ENCODE measurements around the gene NRIP2.

- TF ChIP-seq IKZF2 (IDR thresholded peaks at IDR 0.05) (no peak), USF1 (IDR thresholded peaks at IDR 0.05; ENCODE audit: borderline replicate concordance, extremely low read length, insufficient read depth, low read depth, low read length) (no peak), RCOR1 (conservative IDR thresholded peaks at IDR 0.05; ENCODE audit: low read depth, low read length) (no peak), BHLHE40 (IDR thresholded peaks at IDR 0.05; ENCODE audit: borderline replicate concordance in 1 of 2, low read depth in 2 of 2, low read length in 1 of 2) (no peak), RAD51 (IDR thresholded peaks at IDR 0.05) (no peak), CTCF (IDR thresholded peaks at IDR 0.05 in 2 of 3, conservative IDR thresholded peaks at IDR 0.05 in 1 of 3; ENCODE audit: control insufficient read depth in 2 of 3, extremely low read depth in 1 of 3, insufficient read depth in 1 of 3, low read depth in 3 of 3, low read length in 3 of 3) (no peak), POLR2A (IDR thresholded peaks at IDR 0.05; ENCODE audit: low read depth, low read length) (no peak), POLR2AphosphoS5 (IDR thresholded peaks at IDR 0.05; ENCODE audit: low read length) (no peak), ZBTB33 (IDR thresholded peaks at IDR 0.05) (no peak), BCLAF1 (IDR thresholded peaks at IDR 0.05) (no peak)
Measured at GRCh38 chr12:2804393-2805142, 30.3 kb downstream of the NRIP2 start.
